ENCODE data around the gene HNRNPH3. TPM values are rescaled to one million over a fixed set of nuclear protein-coding genes. Genes with fewer than 3 reads are reported as not detected.
A peak's percentile ranks its signal among the peaks of the same experiment; 100 is the strongest.

HNRNPH3 gene
- polyA plus RNA-seq, 3 donors from 2014 or later, result 71.7 to 107 (median 85.5) TPM

- DNase-seq, result no peak
- H3K36me3 Mint-ChIP-seq, result peaks cover 5 to 33% (median 26%) of the 10 kb centered on the region in 3 donors
- H3K27me3 Mint-ChIP-seq (ENCODE audit: low read depth in 3 of 3), result peaks cover 2 to 12% (median 11%) of the 10 kb centered on the region in 3 donors
- peak overlapping the region; percentile 12 to 83 (median 78) for H3K27ac Mint-ChIP-seq
- no peaks in the 10 kb centered on the region for H3K9me3 Mint-ChIP-seq
- H3K4me3 Mint-ChIP-seq, result peak overlapping the region; percentile 28 to 69 (median 42)
- H3K4me1 Mint-ChIP-seq, result peaks cover 53 to 82% of the 10 kb centered on the region in 2 donors
These were observed 5.0 kb downstream of the HNRNPH3 start for GRCh38 chr10:68336754-68337351.

DNA sequence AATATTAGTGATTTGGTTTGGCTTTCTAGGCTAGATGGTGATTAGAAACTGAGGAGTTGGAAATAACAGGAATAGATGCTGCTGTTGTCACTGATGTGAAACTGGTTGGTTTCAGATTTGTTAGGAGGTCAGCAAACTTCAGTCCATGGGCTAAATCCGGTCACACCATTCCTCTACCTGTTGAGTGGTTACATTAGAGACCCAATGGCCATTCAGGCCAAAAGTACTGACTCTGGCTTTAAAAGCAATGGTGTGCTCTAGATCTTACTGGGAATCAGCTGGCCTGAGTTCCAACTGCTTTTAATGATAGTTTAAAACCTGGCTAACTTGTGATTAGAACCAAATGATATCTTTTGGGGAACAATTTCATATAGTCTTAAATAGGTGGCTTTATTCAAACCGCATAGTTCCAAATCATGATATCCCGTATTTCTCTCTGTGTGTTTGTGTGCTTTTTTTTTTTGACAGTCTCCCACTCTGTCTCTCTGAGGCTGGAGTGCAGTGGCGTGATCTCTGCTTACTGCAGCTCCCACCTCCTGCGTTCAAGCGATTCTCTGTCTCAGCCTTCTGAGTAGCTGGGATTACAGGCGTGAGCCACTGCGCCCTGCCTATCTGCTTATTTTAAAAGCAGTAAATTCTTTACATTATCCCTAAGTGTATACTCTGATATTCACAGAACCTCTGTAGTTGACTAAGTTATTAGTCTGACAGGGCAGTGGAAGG, 8.7 kb downstream of the HNRNPH3 start:
- Mint-ChIP-seq H3K27ac (peak overlapping the region in 1 of 6 donors; percentile 69), H3K27me3 (ENCODE audit: low read depth in 3 of 3) (peaks cover 0 to 3% (median 1%) of the 10 kb centered on the region in 3 donors), H3K9me3 (no peaks in the 10 kb centered on the region), H3K4me3 (no peak overlapping the region), H3K36me3 (peaks cover 10 to 54% (median 35%) of the 10 kb centered on the region in 3 donors), H3K4me1 (peaks cover 23 to 53% of the 10 kb centered on the region in 2 donors)
- no peak for DNase-seq

DNA sequence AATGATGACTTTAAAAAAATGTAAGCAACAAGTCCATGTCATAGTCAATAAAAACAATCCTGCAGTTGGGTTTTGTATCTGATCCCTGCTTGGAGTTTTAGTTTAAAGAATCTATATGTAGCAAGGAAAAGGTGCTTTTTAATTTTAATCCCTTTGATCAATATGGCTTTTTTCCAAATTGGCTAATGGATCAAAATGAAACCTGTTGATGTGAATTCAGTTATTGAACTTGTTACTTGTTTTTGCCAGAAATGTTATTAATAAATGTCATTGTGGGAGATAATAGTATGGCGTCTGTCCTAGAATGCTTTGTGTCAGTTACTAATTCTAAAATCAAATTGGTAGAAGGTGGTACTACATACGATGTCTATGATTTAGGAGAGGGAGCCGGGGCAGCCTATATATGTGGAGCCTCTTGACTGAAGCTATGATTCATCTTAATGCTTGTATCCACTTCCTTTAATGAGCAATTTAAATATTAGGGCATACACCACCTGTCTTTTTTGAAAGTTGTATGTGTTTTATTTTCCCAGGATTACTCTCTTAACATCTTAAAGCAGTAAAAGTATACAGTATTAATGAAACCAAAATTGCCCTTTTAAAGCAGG, 11.1 kb downstream of the HNRNPH3 start:
- Mint-ChIP-seq H3K27ac (no peak overlapping the region), H3K4me1 (peaks cover 0 to 33% of the 10 kb centered on the region in 2 donors), H3K27me3 (ENCODE audit: low read depth in 3 of 3) (peaks cover 0 to 3% (median 1%) of the 10 kb centered on the region in 3 donors), H3K9me3 (no peaks in the 10 kb centered on the region), H3K36me3 (peaks cover 10 to 59% (median 33%) of the 10 kb centered on the region in 3 donors), H3K4me3 (no peak overlapping the region)
- no peak for DNase-seq

- Mint-ChIP-seq H3K4me1 (peaks cover 4 to 22% of the 10 kb centered on the region in 2 donors), H3K27ac (peak overlapping the region in 4 of 6 donors; percentile 25 to 72 (median 38)), H3K4me3 (no peak overlapping the region), H3K9me3 (no peaks in the 10 kb centered on the region), H3K27me3 (ENCODE audit: low read depth in 3 of 3) (peaks cover 0 to 3% (median 0%) of the 10 kb centered on the region in 3 donors), H3K36me3 (peaks cover 16 to 40% (median 19%) of the 10 kb centered on the region in 3 donors)
- DNase-seq, result no peak
These were observed 13.8 kb downstream of the HNRNPH3 start for GRCh38 chr10:68345621-68346020.

GRCh38 chr10:68346774-68347173, 14.9 kb downstream of the HNRNPH3 start:
- peaks cover 0 to 2% (median 0%) of the 10 kb centered on the region in 3 donors for H3K27me3 Mint-ChIP-seq (ENCODE audit: low read depth in 3 of 3)
- peaks cover 4 to 12% of the 10 kb centered on the region in 2 donors for H3K4me1 Mint-ChIP-seq
- H3K27ac Mint-ChIP-seq, result peak overlapping the region in 4 of 6 donors; percentile 12 to 69 (median 41)
- H3K4me3 Mint-ChIP-seq, result no peak overlapping the region
- peaks cover 12 to 30% (median 12%) of the 10 kb centered on the region in 3 donors for H3K36me3 Mint-ChIP-seq
- no peak for DNase-seq
- no peaks in the 10 kb centered on the region for H3K9me3 Mint-ChIP-seq

DNA sequence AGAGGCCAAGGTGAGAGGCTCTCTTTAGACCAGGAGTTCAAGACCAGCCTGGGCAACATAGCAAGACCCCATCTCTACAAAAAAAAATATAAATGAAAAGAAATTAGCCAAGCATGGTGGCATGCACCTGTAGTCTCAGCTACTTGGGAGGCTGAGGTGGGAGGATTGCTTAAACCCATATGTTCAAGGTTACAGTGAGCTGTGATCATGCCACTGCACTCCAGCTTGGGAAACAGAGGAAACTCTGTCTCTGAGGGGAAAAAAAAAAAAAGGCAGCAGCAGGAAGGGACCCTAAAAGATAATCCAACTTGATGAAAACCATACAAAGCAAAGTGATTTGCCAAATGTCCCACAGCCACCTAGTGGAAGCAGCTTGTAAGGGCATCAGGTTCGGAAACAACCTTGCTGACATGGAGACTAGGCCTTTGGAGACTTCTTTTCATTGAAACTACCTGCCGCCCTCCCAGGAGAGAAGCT, 16.4 kb downstream of the HNRNPH3 start:
- Mint-ChIP-seq H3K4me1 (peaks cover 4 to 12% of the 10 kb centered on the region in 2 donors), H3K27ac (peak overlapping the region in 5 of 6 donors; percentile 74 to 88 (median 76)), H3K9me3 (no peaks in the 10 kb centered on the region), H3K4me3 (no peak overlapping the region), H3K36me3 (peaks cover 9 to 27% (median 10%) of the 10 kb centered on the region in 3 donors), H3K27me3 (ENCODE audit: low read depth in 3 of 3) (peaks cover 0 to 1% (median 0%) of the 10 kb centered on the region in 3 donors)
- peak; percentile 22 to 42 (median 23) for DNase-seq

GRCh38 chr10:68353537-68353936, 21.7 kb downstream of the HNRNPH3 start:
- Mint-ChIP-seq H3K4me3 (no peak overlapping the region), H3K9me3 (no peaks in the 10 kb centered on the region), H3K4me1 (peaks cover 3 to 5% of the 10 kb centered on the region in 2 donors), H3K27ac (peak overlapping the region in 1 of 6 donors; percentile 13), H3K36me3 (peaks cover 7 to 20% (median 9%) of the 10 kb centered on the region in 3 donors), H3K27me3 (ENCODE audit: low read depth in 3 of 3) (peaks cover 0 to 1% (median 0%) of the 10 kb centered on the region in 3 donors)
- DNase-seq, result no peak

DNA sequence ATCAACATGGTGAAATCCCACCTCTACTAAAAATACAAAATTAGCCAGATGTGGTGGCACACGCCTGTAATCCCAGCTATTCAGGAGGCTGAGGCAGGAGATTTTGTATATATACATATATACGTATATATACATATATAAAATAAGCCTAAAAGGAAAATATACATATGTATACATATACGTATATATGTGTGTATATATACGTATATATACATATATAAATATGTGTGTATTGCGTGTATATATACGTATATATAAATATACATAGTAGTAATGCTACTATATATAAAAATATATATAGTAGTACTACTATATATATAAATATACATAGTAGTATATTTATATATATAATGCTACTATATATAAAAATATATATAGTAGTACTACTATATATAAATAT, 27.3 kb downstream of the HNRNPH3 start:
- Mint-ChIP-seq H3K4me1 (no peaks in the 10 kb centered on the region), H3K4me3 (no peak overlapping the region), H3K27me3 (ENCODE audit: low read depth in 3 of 3) (peaks cover 0 to 1% (median 0%) of the 10 kb centered on the region in 3 donors), H3K36me3 (peaks cover 8 to 17% (median 13%) of the 10 kb centered on the region in 3 donors), H3K27ac (no peak overlapping the region), H3K9me3 (no peaks in the 10 kb centered on the region)
- DNase-seq, result no peak

GRCh38 chr10:68362590-68362989, 30.7 kb downstream of the HNRNPH3 start:
- Mint-ChIP-seq H3K9me3 (no peaks in the 10 kb centered on the region), H3K27ac (no peak overlapping the region), H3K4me1 (no peaks in the 10 kb centered on the region), H3K27me3 (ENCODE audit: low read depth in 3 of 3) (peaks cover 0 to 1% (median 0%) of the 10 kb centered on the region in 3 donors), H3K4me3 (no peak overlapping the region), H3K36me3 (peaks cover 8 to 18% (median 11%) of the 10 kb centered on the region in 3 donors)
- no peak for DNase-seq

GRCh38 chr10:68364101-68364886, 32.4 kb downstream of the HNRNPH3 start:
- peaks cover 0 to 1% (median 0%) of the 10 kb centered on the region in 3 donors for H3K27me3 Mint-ChIP-seq (ENCODE audit: low read depth in 3 of 3)
- H3K9me3 Mint-ChIP-seq, result no peaks in the 10 kb centered on the region
- H3K4me1 Mint-ChIP-seq, result no peaks in the 10 kb centered on the region
- no peak overlapping the region for H3K4me3 Mint-ChIP-seq
- H3K36me3 Mint-ChIP-seq, result peaks cover 8 to 15% (median 11%) of the 10 kb centered on the region in 3 donors
- DNase-seq, result no peak
- H3K27ac Mint-ChIP-seq, result peak overlapping the region in 2 of 6 donors; percentile 64 to 70

- H3K4me3 Mint-ChIP-seq, result no peak overlapping the region
- peaks cover 0 to 1% (median 0%) of the 10 kb centered on the region in 3 donors for H3K27me3 Mint-ChIP-seq (ENCODE audit: low read depth in 3 of 3)
- peaks cover 0 to 3% (median 0%) of the 10 kb centered on the region in 6 donors for H3K9me3 Mint-ChIP-seq
- DNase-seq, result no peak
- peaks cover 15 to 21% (median 17%) of the 10 kb centered on the region in 3 donors for H3K36me3 Mint-ChIP-seq
- H3K27ac Mint-ChIP-seq, result no peak overlapping the region
- H3K4me1 Mint-ChIP-seq, result no peaks in the 10 kb centered on the region
These were observed 33.7 kb downstream of the HNRNPH3 start for GRCh38 chr10:68365611-68366010.

DNA sequence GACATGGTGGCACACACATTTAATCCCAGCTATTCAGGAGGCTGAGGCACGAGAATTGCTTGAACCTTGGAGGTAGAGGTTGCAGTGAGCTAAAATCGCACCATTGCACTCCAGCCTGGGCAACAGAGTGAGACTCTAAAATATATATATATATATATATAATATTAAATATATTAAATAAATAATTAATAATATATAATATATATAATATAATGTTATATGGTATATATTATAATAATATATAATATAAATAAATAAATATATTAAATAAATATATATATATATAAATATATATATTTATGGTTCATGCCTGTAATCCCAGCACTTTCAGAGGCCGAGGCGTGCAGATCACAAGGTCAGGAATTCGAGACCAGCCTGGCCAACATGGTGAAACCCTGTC, 34.7 kb downstream of the HNRNPH3 start:
- Mint-ChIP-seq H3K9me3 (peaks cover 0 to 9% (median 4%) of the 10 kb centered on the region in 6 donors), H3K27ac (no peak overlapping the region), H3K4me1 (no peaks in the 10 kb centered on the region), H3K27me3 (ENCODE audit: low read depth in 3 of 3) (peaks cover 0 to 1% (median 0%) of the 10 kb centered on the region in 3 donors), H3K36me3 (peaks cover 17 to 29% (median 21%) of the 10 kb centered on the region in 3 donors), H3K4me3 (no peak overlapping the region)
- no peak for DNase-seq

- DNase-seq, result no peak
- Mint-ChIP-seq H3K27me3 (ENCODE audit: low read depth in 3 of 3) (no peaks in the 10 kb centered on the region), H3K4me3 (no peak overlapping the region), H3K9me3 (peaks cover 0 to 10% (median 6%) of the 10 kb centered on the region in 6 donors), H3K36me3 (peaks cover 16 to 33% (median 21%) of the 10 kb centered on the region in 3 donors), H3K27ac (no peak overlapping the region), H3K4me1 (no peaks in the 10 kb centered on the region)
These were observed 35.3 kb downstream of the HNRNPH3 start for GRCh38 chr10:68367121-68367520.
